IPS-15b (cell line): ENCODE measurements around the gene WDR89.
"Not testable (repeated sequence)": the region's sequence is repeated elsewhere in the genome, so short reads cannot be mapped to it uniquely, and the experiment has no call there.

Experiments used
- H3K27me3 ChIP-seq: one replicate; pipeline ENCODE4 v1.6.1; 2013; ENCODE audit warnings: low read length; ENCODE audit not compliant: control insufficient read depth, insufficient read depth
- H3K36me3 ChIP-seq: one replicate; pipeline ENCODE4 v1.6.1; 2013; ENCODE audit warnings: low read length; ENCODE audit not compliant: control insufficient read depth, insufficient read depth
- H3K4me1 ChIP-seq: one replicate; pipeline ENCODE4 v1.6.1; 2013; ENCODE audit warnings: mild to moderate bottlenecking, low read length; ENCODE audit not compliant: control insufficient read depth, insufficient read depth
- H3K4me3 ChIP-seq: one replicate; pipeline ENCODE4 v1.5.1; 2013; ENCODE audit warnings: low read depth, low read length
- H3K9ac ChIP-seq: one replicate; pipeline ENCODE4 v1.6.1; 2013; ENCODE audit warnings: low read depth, mild to moderate bottlenecking, low read length
- H3K9me3 ChIP-seq: one replicate; pipeline ENCODE4 v1.6.1; 2013; ENCODE audit warnings: mild to moderate bottlenecking, low read length; ENCODE audit not compliant: control insufficient read depth, insufficient read depth

The WDR89 gene

DNA sequence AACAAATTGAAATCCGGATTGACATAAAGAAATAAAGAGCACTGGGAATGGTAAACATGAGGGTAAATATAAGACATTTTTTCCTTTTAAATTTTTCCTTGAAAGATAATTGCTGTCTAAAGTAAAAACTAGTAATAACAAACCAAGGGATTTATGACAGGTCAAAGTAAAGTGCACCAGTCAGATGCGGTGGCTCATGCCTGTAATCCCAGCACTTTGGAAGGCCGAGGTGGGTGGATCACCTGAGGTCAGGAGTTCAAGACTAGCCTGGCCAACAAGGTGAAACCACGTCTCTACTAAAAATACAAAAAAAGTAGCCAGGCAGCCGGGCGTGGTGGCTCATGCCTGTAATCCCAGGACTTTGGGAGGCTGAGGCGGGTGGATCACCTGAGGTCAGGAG, 19.7 kb downstream of the WDR89 start:
- H3K9me3 ChIP-seq, H3K4me1 ChIP-seq, H3K9ac ChIP-seq, H3K27me3 ChIP-seq, H3K36me3 ChIP-seq, H3K4me3 ChIP-seq: not testable (repeated sequence)

DNA sequence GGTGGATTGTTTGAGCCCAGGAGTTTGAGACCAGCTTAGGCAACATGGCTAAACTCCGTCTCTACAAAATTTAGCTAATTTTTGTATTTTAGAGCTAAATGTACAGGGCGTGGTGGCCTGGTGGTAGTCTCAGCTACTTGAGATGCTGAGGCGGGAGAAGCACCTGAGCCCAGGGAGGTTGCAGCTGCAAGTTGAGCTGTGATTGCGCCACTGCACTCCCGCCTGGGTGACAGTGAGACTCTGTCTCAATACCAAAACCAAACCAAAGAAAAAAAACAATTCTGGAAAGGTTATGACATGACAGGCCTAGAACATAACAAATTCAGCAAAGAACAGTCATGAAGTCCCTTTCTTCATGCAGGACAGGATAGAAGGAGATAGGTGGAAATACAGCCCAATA, 25.7 kb downstream of the WDR89 start:
- Histone ChIP-seq H3K9me3 (no peaks in the 10 kb centered on the region), H3K36me3 (no peaks in the 10 kb centered on the region), H3K27me3 (no peaks in the 10 kb centered on the region), H3K9ac (no peak overlapping the region), H3K4me1 (no peaks in the 10 kb centered on the region), H3K4me3 (no peak overlapping the region)

DNA sequence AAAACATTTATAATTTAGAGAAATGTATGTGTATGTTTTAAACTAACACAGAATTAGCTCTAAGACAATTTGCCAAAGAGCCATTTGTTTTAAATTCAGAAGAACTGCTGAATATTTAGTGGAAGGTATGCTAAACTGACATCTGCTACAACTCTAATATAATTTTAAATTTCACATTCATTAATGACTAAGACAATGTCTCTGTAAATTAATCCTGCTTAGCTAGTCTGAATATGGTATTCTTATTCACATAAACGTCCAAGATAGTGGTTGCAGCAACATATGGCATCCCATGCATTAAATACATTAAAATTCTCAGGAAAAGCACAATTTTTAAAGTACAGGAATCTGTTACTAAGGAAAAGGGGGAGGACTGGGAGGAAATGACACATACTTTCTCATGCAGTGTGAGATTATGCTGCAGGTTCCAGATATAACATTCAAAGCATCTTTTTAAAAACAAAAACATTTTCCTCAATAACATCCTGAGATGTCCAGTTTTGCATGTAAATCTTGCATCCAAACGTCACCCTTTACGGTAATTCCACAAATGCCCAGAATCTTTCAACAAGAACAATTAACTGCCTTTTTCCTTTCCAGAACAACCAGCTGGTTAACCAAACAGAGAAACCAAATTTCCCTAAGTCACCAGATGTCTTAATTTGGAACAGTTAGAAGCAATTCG, 26.9 kb downstream of the WDR89 start:
- Histone ChIP-seq H3K9ac (no peak overlapping the region), H3K36me3 (no peaks in the 10 kb centered on the region), H3K27me3 (no peaks in the 10 kb centered on the region), H3K4me1 (no peaks in the 10 kb centered on the region), H3K9me3 (no peaks in the 10 kb centered on the region), H3K4me3 (no peak overlapping the region)

DNA sequence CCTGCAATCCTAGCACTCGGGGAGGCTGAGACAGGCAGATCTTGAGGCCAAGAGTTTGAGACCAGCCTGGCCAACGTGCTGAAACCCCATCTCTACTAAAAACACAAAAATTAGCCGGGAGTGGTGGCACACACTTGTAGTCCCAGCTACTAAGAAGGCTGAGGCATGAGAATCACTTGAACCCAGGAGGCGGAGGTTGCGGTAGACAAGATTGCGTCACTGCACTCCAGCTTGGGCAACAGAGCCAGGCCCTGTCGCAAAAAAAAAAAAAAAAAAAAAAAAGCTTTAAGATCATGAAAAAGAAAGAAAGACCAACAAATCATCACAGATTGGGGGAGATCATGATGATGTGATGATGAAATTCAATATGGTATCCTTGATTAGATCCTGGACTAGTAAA, 30.6 kb downstream of the WDR89 start:
- Histone ChIP-seq H3K4me3 (no peak overlapping the region), H3K36me3 (no peaks in the 10 kb centered on the region), H3K9ac (no peak overlapping the region), H3K27me3 (no peaks in the 10 kb centered on the region), H3K9me3 (no peaks in the 10 kb centered on the region), H3K4me1 (no peaks in the 10 kb centered on the region)

DNA sequence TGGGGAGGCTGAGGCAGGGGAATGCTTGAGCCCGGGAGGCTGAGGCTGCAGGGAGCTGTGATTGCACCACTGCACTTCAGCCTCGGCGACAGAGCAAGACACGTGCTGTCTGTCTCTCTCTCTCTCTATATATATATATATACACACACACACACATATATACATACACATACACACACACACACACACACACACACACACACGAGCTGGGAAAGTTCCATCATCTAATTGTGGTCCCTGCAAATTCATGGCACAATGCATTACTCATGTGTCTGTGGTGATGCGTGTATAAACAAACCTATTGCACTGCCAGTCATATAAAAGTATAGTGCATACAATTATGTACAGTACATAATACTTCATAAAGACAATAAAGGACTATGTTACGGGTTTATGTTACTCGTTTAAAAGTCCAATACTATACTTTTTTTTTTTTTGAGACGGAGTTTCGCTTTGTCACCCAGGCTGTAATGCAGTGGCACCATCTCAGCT, 36.6 kb downstream of the WDR89 start:
- Histone ChIP-seq H3K4me3 (no peak overlapping the region), H3K9ac (no peak overlapping the region), H3K36me3 (no peaks in the 10 kb centered on the region), H3K27me3 (no peaks in the 10 kb centered on the region), H3K9me3 (no peaks in the 10 kb centered on the region), H3K4me1 (no peaks in the 10 kb centered on the region)

DNA sequence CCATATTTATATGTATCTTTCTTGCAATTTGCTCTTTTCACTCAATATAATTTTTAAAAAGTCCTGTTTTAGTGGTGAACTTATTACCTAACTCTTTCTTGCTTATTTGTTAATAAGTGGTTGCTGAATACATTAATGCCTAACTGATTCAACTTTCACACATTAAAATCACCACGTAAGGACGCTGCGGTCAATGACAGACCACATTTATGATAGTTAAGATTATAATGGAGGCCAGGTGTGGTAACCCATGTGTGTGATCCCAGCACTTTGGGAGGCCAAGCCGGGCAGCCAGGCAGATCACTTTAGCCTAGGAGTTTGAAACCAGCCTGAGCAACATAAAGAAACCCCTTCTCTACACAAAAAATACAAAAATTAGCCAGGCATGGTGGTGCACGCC, 37.0 kb downstream of the WDR89 start:
- Histone ChIP-seq H3K4me1 (no peaks in the 10 kb centered on the region), H3K9me3 (no peaks in the 10 kb centered on the region), H3K9ac (no peak overlapping the region), H3K4me3 (no peak overlapping the region), H3K27me3 (no peaks in the 10 kb centered on the region), H3K36me3 (no peaks in the 10 kb centered on the region)

DNA sequence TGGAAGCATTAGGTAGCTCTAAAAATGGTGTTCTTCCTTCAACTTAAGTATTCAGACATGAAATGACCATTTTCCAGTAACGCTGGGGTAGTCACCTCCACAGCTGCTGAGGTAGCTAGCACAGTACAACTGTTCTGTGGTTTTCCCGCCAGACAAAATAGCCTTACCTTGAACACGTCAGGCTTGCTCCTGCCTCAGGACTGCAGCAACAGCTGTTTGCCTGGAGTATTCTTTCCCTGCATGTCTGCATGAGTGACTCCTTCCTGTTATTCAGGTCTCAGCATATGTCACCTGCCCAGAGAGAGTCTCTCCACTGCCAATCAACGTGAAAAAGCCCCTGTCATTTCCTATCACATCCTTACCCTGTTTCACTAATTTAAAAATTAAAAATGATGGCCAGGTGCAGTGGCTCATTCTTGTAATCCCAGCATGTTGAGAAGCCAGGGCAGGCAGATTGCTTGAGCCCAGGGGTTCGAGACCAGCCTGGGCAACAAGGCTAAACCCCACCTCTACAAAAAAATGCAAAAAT, 37.9 kb downstream of the WDR89 start:
- Histone ChIP-seq H3K36me3 (no peaks in the 10 kb centered on the region), H3K27me3 (no peaks in the 10 kb centered on the region), H3K9me3 (no peaks in the 10 kb centered on the region), H3K4me1 (no peaks in the 10 kb centered on the region), H3K9ac (no peak overlapping the region), H3K4me3 (no peak overlapping the region)

DNA sequence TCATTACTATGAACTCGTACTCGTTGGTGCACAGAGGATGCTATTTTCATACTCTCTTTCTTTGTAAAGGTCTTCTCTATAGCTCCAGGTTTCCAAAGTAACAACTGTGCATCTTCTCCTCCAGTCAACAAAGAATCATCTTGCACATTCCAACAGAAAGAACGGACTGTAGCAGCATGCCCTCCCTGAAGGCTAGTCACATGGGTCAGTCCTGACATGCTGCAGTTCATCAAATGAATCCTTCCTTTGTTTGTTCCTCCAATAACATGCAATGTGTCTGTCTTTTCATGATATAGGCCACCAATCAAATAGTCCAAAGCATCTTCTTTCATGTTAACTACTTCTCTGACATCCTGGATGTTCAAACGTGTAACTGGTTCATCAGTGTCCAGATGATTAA, 42.9 kb downstream of the WDR89 start:
- Histone ChIP-seq H3K4me3 (no peak overlapping the region), H3K4me1 (no peaks in the 10 kb centered on the region), H3K36me3 (peaks cover 3% of the 10 kb centered on the region), H3K9ac (no peak overlapping the region), H3K9me3 (peaks cover 9% of the 10 kb centered on the region), H3K27me3 (no peaks in the 10 kb centered on the region)

DNA sequence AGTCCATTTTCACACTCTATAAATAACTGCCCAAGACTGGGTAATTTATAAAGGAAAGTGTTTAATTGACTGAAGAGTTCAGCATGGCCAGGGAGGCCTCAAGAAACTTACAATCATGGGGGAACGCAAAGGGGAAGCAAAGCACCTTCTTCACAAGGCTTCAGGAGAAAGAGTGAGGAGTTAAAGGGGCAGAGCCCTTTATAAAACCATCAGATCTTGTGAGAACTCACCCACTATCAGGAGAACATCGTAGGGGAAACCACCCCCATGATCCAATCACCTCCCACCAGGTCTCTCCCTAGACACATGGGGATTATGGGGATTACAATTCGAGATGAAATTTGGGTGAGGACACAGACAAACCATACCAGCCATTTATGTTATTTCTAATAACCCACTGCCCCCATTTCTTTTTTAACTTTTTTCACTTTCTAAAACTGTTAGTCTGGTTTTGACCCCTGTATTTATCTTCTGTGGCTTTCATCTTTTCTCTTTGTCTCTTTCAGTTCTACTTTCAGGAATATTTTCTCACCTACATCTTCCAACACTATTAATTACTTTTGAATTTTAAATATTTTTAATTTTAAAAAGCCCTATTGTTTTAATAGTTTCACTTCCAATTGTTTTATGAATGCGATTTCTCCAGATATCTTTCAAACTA, 44.5 kb downstream of the WDR89 start:
- H3K4me3 ChIP-seq: no peak overlapping the region
- H3K27me3 ChIP-seq: no peaks in the 10 kb centered on the region
- H3K9me3 ChIP-seq: peaks cover 12% of the 10 kb centered on the region
- H3K4me1 ChIP-seq: no peaks in the 10 kb centered on the region
- H3K36me3 ChIP-seq: peaks cover 3% of the 10 kb centered on the region
- H3K9ac ChIP-seq: no peak overlapping the region

DNA sequence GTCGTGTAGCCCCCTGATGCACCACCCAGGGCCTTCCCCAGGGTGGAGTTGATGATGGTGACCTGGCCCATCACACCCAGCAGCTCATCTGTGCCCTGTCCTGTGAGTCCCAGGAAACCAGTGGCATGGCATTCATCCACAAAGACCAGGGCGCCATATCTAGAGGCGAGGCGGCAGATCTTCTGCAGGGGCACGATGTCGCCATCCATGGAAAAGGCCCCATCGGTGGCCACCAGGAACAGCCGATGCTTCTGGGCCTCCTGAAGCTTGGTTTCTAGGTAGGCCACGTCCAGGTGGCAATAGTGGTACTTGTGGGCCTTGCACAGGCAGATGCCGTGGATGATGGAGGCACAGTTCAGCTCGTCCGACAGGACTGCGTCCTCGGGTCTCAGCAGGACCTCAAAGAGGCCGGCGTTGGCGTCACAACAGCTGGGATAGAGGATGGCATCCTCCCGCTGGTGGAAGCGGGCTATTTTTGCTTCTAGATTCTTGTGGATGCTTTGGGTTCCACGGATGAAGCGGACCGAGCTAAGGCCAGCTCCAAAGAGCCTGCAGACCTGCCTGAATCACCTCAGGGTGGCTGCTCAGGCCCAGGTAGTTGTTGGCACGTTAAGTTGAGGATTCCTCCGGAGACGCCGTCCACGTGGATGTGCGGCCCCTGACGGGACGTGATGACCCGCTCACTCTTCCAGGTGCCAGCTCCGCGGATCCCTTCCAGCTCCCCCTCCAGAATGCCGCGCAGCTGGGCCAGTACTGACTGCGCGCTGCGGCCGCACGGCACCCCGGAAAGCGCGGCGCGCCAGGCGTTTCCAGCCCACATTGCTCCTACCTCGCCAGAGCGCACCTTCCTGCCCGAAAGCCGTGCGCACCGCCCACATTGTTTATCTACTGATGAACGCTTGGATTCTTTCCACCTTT, 47.0 kb downstream of the WDR89 start:
- Histone ChIP-seq H3K36me3 (peaks cover 3% of the 10 kb centered on the region), H3K9ac (no peak overlapping the region), H3K4me1 (no peaks in the 10 kb centered on the region), H3K4me3 (no peak overlapping the region), H3K27me3 (no peaks in the 10 kb centered on the region), H3K9me3 (peaks cover 12% of the 10 kb centered on the region)

DNA sequence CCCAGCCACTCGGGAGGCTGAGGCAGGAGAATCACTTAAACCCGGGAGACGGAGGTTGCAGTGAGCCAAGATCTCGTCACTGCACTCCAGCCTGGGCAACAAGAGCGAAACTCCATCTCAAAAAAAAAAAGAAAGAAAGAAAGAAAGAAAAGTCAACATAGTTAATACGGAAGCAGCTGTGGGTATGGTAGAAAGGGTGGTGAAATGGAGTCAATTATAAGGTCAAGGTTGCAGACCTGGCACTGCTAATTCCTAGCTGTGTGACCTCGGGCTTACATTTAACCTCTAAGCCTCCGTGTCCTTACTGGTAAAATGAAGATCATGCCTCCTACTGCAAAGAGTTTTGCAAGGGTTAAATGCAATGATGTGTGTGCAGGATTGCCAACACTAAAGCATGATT, 58.6 kb downstream of the WDR89 start:
- H3K27me3 ChIP-seq, H3K36me3 ChIP-seq, H3K9me3 ChIP-seq, H3K4me3 ChIP-seq, H3K4me1 ChIP-seq, H3K9ac ChIP-seq: not testable (repeated sequence)
